GM23338 (cell line): ENCODE measurements around the gene AGO4. TPM values are rescaled to one million over a fixed set of nuclear protein-coding genes. Genes with fewer than 3 reads are reported as not detected.

Experiments used
- ATAC-seq: fragments of 200-7000 bp; cut with Tn5 transposase; 3 replicates; pipeline ENCODE4 v1.9.1; 2020
- DNase-seq: peaks from one replicate; pipeline ENCODE4 v3.0.0-alpha.2; 2015; ENCODE audit warnings: low spot score
- H2AFZ ChIP-seq: fragments of 200-600 bp; sonication (generic); 2 replicates; pipeline ENCODE4 v1.8.0; 2016; ENCODE audit warnings: antibody characterized with exemption, mild to moderate bottlenecking, moderate library complexity
- H3F3A ChIP-seq: fragments of 200-600 bp; sonication (generic); replicated peaks from 2 replicates; pipeline ENCODE4 v1.8.0; 2017; ENCODE audit warnings: antibody characterized with exemption, mixed run types, low read depth
- H3K27ac ChIP-seq: fragments of 200-600 bp; sonication (generic); 2 replicates; pipeline ENCODE4 v1.6.1; 2016; ENCODE audit warnings: low read depth
- H3K27me3 ChIP-seq: fragments of 200-600 bp; sonication (generic); 2 replicates; pipeline ENCODE4 v1.8.0; 2016; ENCODE audit warnings: mild to moderate bottlenecking, mixed run types, moderate library complexity; ENCODE audit not compliant: insufficient read depth
- H3K36me3 ChIP-seq: fragments of 200-600 bp; sonication (generic); 2 replicates; pipeline ENCODE4 v1.8.0; 2016; ENCODE audit warnings: mild to moderate bottlenecking; ENCODE audit not compliant: insufficient read depth
- H3K4me1 ChIP-seq: fragments of 200-600 bp; sonication (generic); 2 replicates; pipeline ENCODE4 v1.8.0; 2016; ENCODE audit warnings: mild to moderate bottlenecking, moderate library complexity; ENCODE audit not compliant: insufficient read depth
- H3K4me2 ChIP-seq: fragments of 200-600 bp; sonication (generic); 2 replicates; pipeline ENCODE4 v1.7.1; 2017; ENCODE audit warnings: mixed run types
- H3K4me3 ChIP-seq: fragments of 200-600 bp; sonication (generic); 2 replicates; pipeline ENCODE4 v1.6.1; 2016; ENCODE audit warnings: mixed run types
- H3K79me2 ChIP-seq: fragments of 200-600 bp; sonication (generic); replicated peaks from 2 replicates; pipeline ENCODE4 v1.8.0; 2017; ENCODE audit warnings: mild to moderate bottlenecking; ENCODE audit not compliant: insufficient read depth
- H3K9me2 ChIP-seq: fragments of 200-600 bp; sonication (generic); 2 replicates; pipeline ENCODE4 v1.8.0; 2017; ENCODE audit not compliant: insufficient read depth
- H4K20me1 ChIP-seq: fragments of 200-600 bp; sonication (generic); replicated peaks from 2 replicates; pipeline ENCODE4 v1.8.0; 2017; ENCODE audit warnings: mild to moderate bottlenecking; ENCODE audit not compliant: insufficient read depth
- H3K27ac Mint-ChIP-seq: 2 replicates; pipeline ENCODE4 v1.8.0; 2020; ENCODE audit warnings: inconsistent platforms, mild to moderate bottlenecking, moderate library complexity, mixed read lengths
- H3K27me3 Mint-ChIP-seq: 3 replicates; pipeline ENCODE4 v1.8.0; 2022; ENCODE audit warnings: low read depth, mild to moderate bottlenecking, moderate library complexity, mixed read lengths, inconsistent platforms; ENCODE audit not compliant: insufficient read depth, poor library complexity
- H3K36me3 Mint-ChIP-seq: 3 replicates; pipeline ENCODE4 v1.8.0; 2021; ENCODE audit warnings: low read depth, mild to moderate bottlenecking, inconsistent platforms, moderate library complexity, mixed read lengths
- H3K4me1 Mint-ChIP-seq: 3 replicates; pipeline ENCODE4 v1.8.0; 2020; ENCODE audit warnings: mild to moderate bottlenecking, inconsistent platforms, mixed read lengths
- H3K4me3 Mint-ChIP-seq: 3 replicates; pipeline ENCODE4 v1.8.0; 2021; ENCODE audit warnings: moderate library complexity, mild to moderate bottlenecking, inconsistent platforms, mixed read lengths
- H3K9me3 Mint-ChIP-seq: 3 replicates; pipeline ENCODE4 v1.8.0; 2020; ENCODE audit warnings: moderate library complexity, mild to moderate bottlenecking, inconsistent platforms, mixed read lengths
- CTCF ChIP-seq, 2 experiments: fragments of 200-600 bp in 1 of 2; sonication (generic) in 1 of 2; conservative IDR thresholded peaks; 2 replicates each; pipeline versions ENCODE4 v1.5.1 to v1.6.1; 2016 to 2017; ENCODE audit warnings: antibody characterized with exemption in 2 of 2, low read depth in 2 of 2, mild to moderate bottlenecking in 2 of 2, moderate library complexity in 1 of 2
- ETS1 ChIP-seq: IDR thresholded peaks from 2 replicates; pipeline ENCODE4 v1.6.1; 2016; ENCODE audit warnings: antibody characterized with exemption
- EZH2phosphoT487 ChIP-seq: fragments of 200-600 bp; sonication (generic); IDR thresholded peaks from one replicate; pipeline ENCODE4 v1.8.1; 2018; ENCODE audit warnings: antibody characterized with exemption; ENCODE audit not compliant: unreplicated experiment
- NANOG ChIP-seq: IDR thresholded peaks from 2 replicates; pipeline ENCODE4 v1.6.1; 2016; ENCODE audit warnings: antibody characterized with exemption, borderline replicate concordance
- POLR2AphosphoS5 ChIP-seq: IDR thresholded peaks from 2 replicates; pipeline ENCODE4 v1.6.1; 2016; ENCODE audit warnings: antibody characterized with exemption, low read depth
- REST ChIP-seq: IDR thresholded peaks from one replicate; pipeline ENCODE4 v1.6.1; 2018; ENCODE audit warnings: antibody characterized with exemption; ENCODE audit not compliant: unreplicated experiment
- STAT1 ChIP-seq: IDR thresholded peaks from one replicate; pipeline ENCODE4 v1.6.1; 2016; ENCODE audit warnings: antibody characterized with exemption; ENCODE audit not compliant: unreplicated experiment
- ZNF114 ChIP-seq: fragments of 250-450 bp; sonication (Bioruptor Pico); IDR thresholded peaks from 2 replicates; pipeline ENCODE4 v1.5.0; 2020; ENCODE audit warnings: mild to moderate bottlenecking, moderate library complexity
- polyA plus RNA-seq: library from polyadenylated mRNA; unstranded; fragments of >200 nt; fragmentation: Nextera tagmentation; extraction: Ambion mirVana; gene quantifications from 2 replicates; pipeline ENCODE4 v1.2.1, GENCODE V29; 2016
- total RNA-seq: library from RNA; depleted of rRNA; stranded (reverse); fragments of >200 nt; shearing (Covaris generic); gene quantifications from 2 replicates; pipeline ENCODE4 v1.2.3, GENCODE V29; 2014

AGO4 gene
- total and polyA plus RNA-seq, 2 experiments from 2014 or later = 1.7 to 9.7 TPM

GRCh38 chr1:35899941-35900340 lies 92.1 kb downstream of the AGO4 start:
- H3K27ac Mint-ChIP-seq = no peak overlapping the region
- Histone ChIP-seq H3F3A (0 out of 2 replicates have a peak, but pooled peaks cover 8% of the 10 kb centered on the region), H3K79me2 (peaks cover 9% of the 10 kb centered on the region; the same call in 1 of the 2 replicates), H3K9me2 (no peaks in the 10 kb centered on the region), H3K4me2 (no peak overlapping the region), H3K27ac (no peak overlapping the region), H3K4me1 (no peaks in the 10 kb centered on the region), H3K36me3 (peaks cover 71% of the 10 kb centered on the region), H3K27me3 (no peaks in the 10 kb centered on the region), H4K20me1 (peaks cover 30% of the 10 kb centered on the region), H3K4me3 (no peak overlapping the region), H2AFZ (no peak overlapping the region)
- ATAC-seq (no peak), DNase-seq (no peak)
- H3K4me3 Mint-ChIP-seq = no peak overlapping the region
- peaks cover 2% of the 10 kb centered on the region for H3K27me3 Mint-ChIP-seq
- H3K4me1 Mint-ChIP-seq = no peaks in the 10 kb centered on the region
- H3K36me3 Mint-ChIP-seq = peaks cover 84% of the 10 kb centered on the region
- H3K9me3 Mint-ChIP-seq = no peaks in the 10 kb centered on the region
- peak in 1 of 2 experiments; percentile 40; a peak in 2 of 4 replicates for TF ChIP-seq CTCF (conservative IDR thresholded peaks at IDR 0.05; ENCODE audit: low read depth in 2 of 2)
- no peak for TF ChIP-seq EZH2phosphoT487

- H3K4me3 ChIP-seq = no peak overlapping the region
- ATAC-seq (no peak), DNase-seq (no peak)
- no peak overlapping the region for H3K4me3 Mint-ChIP-seq
- H3K4me2 ChIP-seq = no peak overlapping the region
- peaks cover 2% of the 10 kb centered on the region for H3K27me3 Mint-ChIP-seq
- peaks cover 81% of the 10 kb centered on the region for H3K36me3 Mint-ChIP-seq
- H3K27ac ChIP-seq = no peak overlapping the region
- no peaks in the 10 kb centered on the region for H3K9me3 Mint-ChIP-seq
- no peaks in the 10 kb centered on the region for H3K4me1 Mint-ChIP-seq
- H3K27ac Mint-ChIP-seq = no peak overlapping the region
- no peak overlapping the region for H2AFZ ChIP-seq
- peaks cover 6% of the 10 kb centered on the region; the same call in 1 of the 2 replicates for H3K79me2 ChIP-seq
- H3K27me3 ChIP-seq = no peaks in the 10 kb centered on the region
- no peaks in the 10 kb centered on the region for H3K9me2 ChIP-seq
- peaks cover 30% of the 10 kb centered on the region for H4K20me1 ChIP-seq
- 0 out of 2 replicates have a peak, but pooled peaks cover 8% of the 10 kb centered on the region for H3F3A ChIP-seq
- no peaks in the 10 kb centered on the region for H3K4me1 ChIP-seq
- H3K36me3 ChIP-seq = peaks cover 70% of the 10 kb centered on the region
- TF ChIP-seq ETS1 (no peak), NANOG (no peak), STAT1 (no peak), ZNF114 (no peak), CTCF (conservative IDR thresholded peaks at IDR 0.05; ENCODE audit: low read depth in 2 of 2) (no peak), REST (no peak), EZH2phosphoT487 (no peak), POLR2AphosphoS5 (no peak)
Measured at GRCh38 chr1:35901235-35901634, 93.4 kb downstream of the AGO4 start.
